Central memory CD8-positive, alpha-beta T cell (primary cell): ENCODE data around the gene ELMO1.

Source experiments
- ATAC-seq: fragments of 150-1000 bp; cut with Tn5 transposase; replicated peaks from 2 replicates; pipeline ENCODE4 v1.10.0; 2022; ENCODE audit warnings: mild to moderate bottlenecking, moderate FRiP score, moderate number of reproducible peaks; ENCODE audit not compliant: poor library complexity, severe bottlenecking; ENCODE audit errors: extremely low read depth
- DNase-seq, 2 donors: peaks; one replicate each; pipeline ENCODE4 v3.0.0; 2021; ENCODE audit warnings: low spot score in 2 of 2
- H3K27ac Mint-ChIP-seq: one replicate; pipeline ENCODE4 v1.8.0; 2022; ENCODE audit warnings: low read depth, mild to moderate bottlenecking, moderate library complexity, mixed read lengths
- H3K27me3 Mint-ChIP-seq: one replicate; pipeline ENCODE4 v1.8.0; 2022; ENCODE audit warnings: mixed read lengths
- H3K36me3 Mint-ChIP-seq: one replicate; pipeline ENCODE4 v1.8.0; 2022; ENCODE audit warnings: mild to moderate bottlenecking, moderate library complexity, mixed read lengths; ENCODE audit not compliant: insufficient read depth
- H3K4me1 Mint-ChIP-seq: one replicate; pipeline ENCODE4 v1.8.0; 2022; ENCODE audit warnings: mixed read lengths
- H3K4me3 Mint-ChIP-seq: one replicate; pipeline ENCODE4 v1.8.0; 2022; ENCODE audit warnings: mild to moderate bottlenecking, moderate library complexity, mixed read lengths
- H3K9me3 Mint-ChIP-seq: one replicate; pipeline ENCODE4 v1.8.0; 2022; ENCODE audit warnings: mixed read lengths

The ELMO1 gene

DNA sequence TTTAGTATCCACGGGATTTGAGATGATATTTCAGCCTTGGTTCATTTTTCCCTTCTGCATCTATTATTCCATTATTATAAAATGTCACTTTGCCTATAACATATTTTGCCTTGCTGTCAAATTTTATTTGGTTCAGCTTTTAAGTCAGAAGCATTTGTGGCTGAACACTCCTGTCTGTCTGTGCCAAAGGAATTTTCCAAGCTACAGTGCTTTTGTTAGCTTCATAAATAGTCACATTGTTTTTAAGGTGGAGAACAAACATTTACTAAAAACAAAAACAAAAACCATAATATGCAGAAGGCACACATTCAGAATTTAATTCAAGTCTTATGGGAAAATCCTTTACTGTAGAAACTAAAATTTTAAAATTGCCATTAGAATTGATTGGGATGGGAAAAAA, 33.8 kb upstream of the ELMO1 start:
- no peak for DNase-seq
- no peaks in the 10 kb centered on the region for H3K36me3 Mint-ChIP-seq
- no peak for ATAC-seq
- peaks cover 75% of the 10 kb centered on the region for H3K27me3 Mint-ChIP-seq
- H3K27ac Mint-ChIP-seq = no peak overlapping the region
- no peaks in the 10 kb centered on the region for H3K9me3 Mint-ChIP-seq
- no peaks in the 10 kb centered on the region for H3K4me1 Mint-ChIP-seq
- no peak overlapping the region for H3K4me3 Mint-ChIP-seq

DNA sequence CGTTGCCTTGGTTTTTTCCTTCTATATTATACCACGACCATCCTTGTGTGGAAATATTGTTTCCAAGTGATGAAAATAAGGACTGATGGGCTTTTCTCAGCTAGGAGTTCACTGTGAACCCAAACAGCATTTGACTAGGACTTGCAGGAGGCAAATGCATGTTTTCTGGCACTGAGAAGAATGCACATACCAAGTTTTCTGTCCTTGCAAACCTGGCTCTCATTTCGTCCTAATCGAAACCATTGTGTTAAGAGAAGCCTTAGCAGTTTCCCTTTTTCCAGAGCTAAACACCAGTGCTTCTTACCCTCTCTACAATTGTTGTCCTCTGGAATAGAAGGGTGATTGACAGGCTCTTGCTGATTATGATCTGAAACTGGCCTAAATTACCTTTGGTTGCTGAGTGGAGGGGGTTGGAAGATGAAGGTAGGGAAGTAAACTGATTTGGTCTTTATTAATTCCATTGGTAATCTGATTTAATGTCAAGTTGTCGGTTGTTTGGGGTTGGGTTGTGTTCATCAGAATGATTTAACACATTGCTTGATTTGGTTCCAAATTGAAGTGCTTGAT, 33.1 kb upstream of the ELMO1 start:
- Mint-ChIP-seq H3K27ac (no peak overlapping the region), H3K27me3 (peaks cover 75% of the 10 kb centered on the region)
- no peak for ATAC-seq

DNA sequence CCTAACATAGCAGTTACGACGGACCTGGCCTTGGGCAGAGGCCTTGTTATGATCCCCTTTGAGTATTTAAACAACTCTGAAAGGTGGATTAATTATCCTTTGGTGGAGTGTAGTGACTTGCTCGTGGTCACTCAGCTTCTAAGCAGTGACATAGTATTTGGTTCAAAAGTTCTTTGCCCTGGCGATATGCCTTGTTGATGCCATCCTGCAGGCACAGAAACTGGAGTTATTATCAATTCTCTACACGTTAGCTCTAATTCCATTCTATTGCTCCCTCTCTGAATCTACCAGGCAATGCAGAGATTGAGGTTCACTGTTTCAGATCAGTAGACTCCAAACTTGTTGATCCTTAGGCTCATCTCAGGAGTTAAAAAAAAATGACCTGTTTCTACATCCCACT, 32.5 kb upstream of the ELMO1 start:
- H3K27ac Mint-ChIP-seq = no peak overlapping the region
- peaks cover 73% of the 10 kb centered on the region for H3K27me3 Mint-ChIP-seq
- DNase-seq (no peak), ATAC-seq (no peak)
- no peaks in the 10 kb centered on the region for H3K9me3 Mint-ChIP-seq
- H3K4me3 Mint-ChIP-seq = no peak overlapping the region
- H3K36me3 Mint-ChIP-seq = no peaks in the 10 kb centered on the region
- no peaks in the 10 kb centered on the region for H3K4me1 Mint-ChIP-seq

More for the DNA sequence above, 33.1 kb upstream of the ELMO1 start:
- Mint-ChIP-seq H3K4me3 (no peak overlapping the region), H3K4me1 (no peaks in the 10 kb centered on the region), H3K36me3 (no peaks in the 10 kb centered on the region), H3K9me3 (no peaks in the 10 kb centered on the region)
- no peak for DNase-seq

DNA sequence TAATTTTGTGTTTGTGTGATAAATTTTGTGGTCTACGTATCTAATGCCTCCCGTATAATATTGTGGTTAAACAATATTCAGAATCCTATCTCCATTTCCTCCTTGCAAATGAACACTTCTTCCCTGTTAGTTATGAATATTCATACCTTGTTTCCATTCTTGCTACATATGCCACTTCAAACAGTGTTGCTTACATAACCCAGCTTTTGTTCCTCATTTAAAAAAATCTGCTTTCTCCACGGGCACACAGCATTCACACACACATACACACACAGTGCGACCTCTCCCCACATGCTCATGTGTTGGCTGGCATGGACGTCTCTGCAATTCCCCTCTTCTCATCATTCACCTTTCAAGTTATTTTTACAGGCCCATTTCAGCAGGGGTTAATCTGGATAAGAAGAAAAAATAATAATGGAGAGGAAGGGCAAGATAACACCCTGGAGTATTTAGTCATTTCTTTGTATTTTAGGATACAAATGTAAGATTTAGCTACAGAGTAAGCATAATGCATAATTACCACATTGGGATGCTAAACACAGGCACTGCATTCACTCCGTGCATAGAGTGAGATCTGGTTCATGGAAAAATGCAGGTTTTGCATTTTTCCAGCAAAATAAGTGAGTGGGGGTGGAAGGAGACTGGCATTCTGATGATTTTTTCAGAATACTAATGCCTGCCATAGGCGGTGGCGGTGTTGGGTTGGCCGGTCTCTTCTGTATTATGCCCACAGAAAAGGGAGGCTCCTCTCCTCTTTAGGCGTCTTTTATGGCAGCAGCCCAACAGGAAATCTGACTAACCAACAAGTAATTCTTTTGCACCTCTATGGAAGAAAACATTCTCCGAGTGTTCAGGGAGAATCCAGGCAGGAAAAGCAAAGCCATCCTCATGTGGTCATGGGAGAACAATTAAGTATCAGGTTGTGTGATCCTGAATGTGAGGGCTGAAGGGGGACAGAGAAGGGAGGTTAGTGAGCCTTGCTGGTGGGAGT, 31.7 kb upstream of the ELMO1 start:
- Mint-ChIP-seq H3K9me3 (no peaks in the 10 kb centered on the region), H3K4me1 (no peaks in the 10 kb centered on the region), H3K36me3 (no peaks in the 10 kb centered on the region), H3K27ac (no peak overlapping the region), H3K4me3 (no peak overlapping the region), H3K27me3 (peaks cover 65% of the 10 kb centered on the region)
- DNase-seq = no peak
- no peak for ATAC-seq

DNA sequence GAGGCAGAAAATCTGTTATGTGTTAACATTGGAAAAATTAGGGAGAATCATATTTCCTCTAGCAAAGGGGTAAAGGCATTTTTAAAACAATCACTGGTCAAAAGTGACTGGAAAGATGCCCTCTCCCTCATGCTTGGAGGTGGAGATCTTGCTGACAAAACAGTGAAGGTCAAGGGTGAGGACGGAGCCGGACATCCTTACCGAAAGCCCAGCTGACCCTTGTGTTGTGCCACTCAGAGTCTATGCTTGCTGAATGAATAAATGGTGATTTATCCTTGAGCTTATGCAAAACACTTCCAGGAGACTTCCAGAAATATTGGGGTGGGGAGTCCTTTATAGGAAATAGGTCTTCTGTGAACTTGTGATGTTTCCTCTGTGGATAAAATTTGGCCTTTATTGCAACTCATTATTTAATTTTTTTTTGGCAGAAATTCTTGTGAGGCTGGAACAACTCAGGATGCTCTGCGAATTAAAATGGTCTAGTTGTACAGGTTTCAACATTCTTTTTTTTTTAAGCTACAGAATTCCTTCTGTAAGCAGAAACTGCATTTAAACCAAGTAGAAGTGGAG, 28.3 kb upstream of the ELMO1 start:
- no peaks in the 10 kb centered on the region for H3K9me3 Mint-ChIP-seq
- no peaks in the 10 kb centered on the region for H3K4me1 Mint-ChIP-seq
- H3K36me3 Mint-ChIP-seq = no peaks in the 10 kb centered on the region
- H3K27me3 Mint-ChIP-seq = peaks cover 54% of the 10 kb centered on the region
- H3K4me3 Mint-ChIP-seq = no peak overlapping the region
- H3K27ac Mint-ChIP-seq = no peak overlapping the region
- ATAC-seq (no peak), DNase-seq (no peak)

DNA sequence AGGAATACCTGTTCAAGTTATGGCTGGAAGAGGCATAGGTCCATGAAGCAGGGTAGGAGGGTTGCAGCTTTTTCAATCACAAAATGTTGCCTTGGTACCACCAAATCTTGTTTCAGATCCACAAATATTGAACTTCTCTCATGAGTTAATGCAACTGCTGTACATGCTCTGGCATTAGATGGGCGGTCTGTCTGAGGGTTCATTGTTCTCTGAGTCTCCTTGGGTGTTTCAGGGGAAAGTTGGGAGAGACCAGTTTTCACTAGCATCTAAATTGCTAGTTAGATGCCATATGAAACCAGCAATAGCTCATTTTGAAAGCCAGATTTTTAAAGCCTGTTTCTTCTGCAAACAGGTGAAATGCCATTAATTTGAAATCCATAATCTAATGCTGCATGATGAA, 27.8 kb upstream of the ELMO1 start:
- H3K36me3 Mint-ChIP-seq = no peaks in the 10 kb centered on the region
- no peak for ATAC-seq
- H3K27me3 Mint-ChIP-seq = peaks cover 49% of the 10 kb centered on the region
- H3K9me3 Mint-ChIP-seq = no peaks in the 10 kb centered on the region
- no peaks in the 10 kb centered on the region for H3K4me1 Mint-ChIP-seq
- no peak overlapping the region for H3K27ac Mint-ChIP-seq
- H3K4me3 Mint-ChIP-seq = no peak overlapping the region
- DNase-seq = no peak

DNA sequence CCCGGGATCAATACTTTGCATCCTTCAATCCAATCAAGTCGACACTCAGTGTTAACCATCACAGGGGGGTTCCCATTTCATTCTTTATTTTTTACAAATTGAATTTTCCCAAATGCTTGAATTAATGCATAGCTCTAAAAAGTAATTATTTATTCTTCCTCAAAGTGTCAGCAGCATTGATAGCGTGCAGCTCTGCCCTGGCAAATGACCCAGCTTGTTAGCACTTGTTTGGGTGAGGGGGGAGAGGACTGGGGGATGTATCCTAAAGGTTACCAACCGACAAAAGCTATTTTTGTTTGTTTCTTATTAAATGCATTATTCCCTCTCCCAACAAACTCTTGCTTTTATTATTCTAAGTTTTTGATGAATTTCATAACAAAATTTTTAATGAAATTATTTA, 27.0 kb upstream of the ELMO1 start:
- ATAC-seq (no peak), DNase-seq (no peak)
- Mint-ChIP-seq H3K9me3 (no peaks in the 10 kb centered on the region), H3K27me3 (peaks cover 42% of the 10 kb centered on the region), H3K4me3 (no peak overlapping the region), H3K4me1 (no peaks in the 10 kb centered on the region), H3K36me3 (no peaks in the 10 kb centered on the region), H3K27ac (no peak overlapping the region)

DNA sequence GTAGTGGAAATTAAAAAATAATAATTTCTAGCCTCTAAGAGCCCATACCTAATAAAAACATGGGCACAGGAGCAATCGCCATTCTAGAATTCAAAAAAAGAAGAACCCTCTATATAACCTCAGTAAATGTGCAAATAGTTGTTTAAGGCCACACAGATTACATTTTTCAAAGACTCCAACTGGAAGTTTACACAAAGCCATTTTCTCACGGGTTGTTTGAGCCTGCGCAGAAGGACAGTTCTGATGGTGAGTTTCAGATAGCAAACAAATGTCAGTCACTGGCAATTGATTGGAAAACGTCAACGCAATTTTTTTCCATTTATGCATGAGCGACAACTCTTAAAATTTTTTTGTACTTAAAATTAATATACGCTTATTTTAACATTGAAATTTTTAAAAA, 23.0 kb upstream of the ELMO1 start:
- no peak for DNase-seq
- peaks cover 32% of the 10 kb centered on the region for H3K27me3 Mint-ChIP-seq
- H3K27ac Mint-ChIP-seq = no peak overlapping the region
- ATAC-seq = no peak
- peaks cover 4% of the 10 kb centered on the region for H3K9me3 Mint-ChIP-seq
- no peaks in the 10 kb centered on the region for H3K36me3 Mint-ChIP-seq
- H3K4me1 Mint-ChIP-seq = no peaks in the 10 kb centered on the region
- H3K4me3 Mint-ChIP-seq = no peak overlapping the region

DNA sequence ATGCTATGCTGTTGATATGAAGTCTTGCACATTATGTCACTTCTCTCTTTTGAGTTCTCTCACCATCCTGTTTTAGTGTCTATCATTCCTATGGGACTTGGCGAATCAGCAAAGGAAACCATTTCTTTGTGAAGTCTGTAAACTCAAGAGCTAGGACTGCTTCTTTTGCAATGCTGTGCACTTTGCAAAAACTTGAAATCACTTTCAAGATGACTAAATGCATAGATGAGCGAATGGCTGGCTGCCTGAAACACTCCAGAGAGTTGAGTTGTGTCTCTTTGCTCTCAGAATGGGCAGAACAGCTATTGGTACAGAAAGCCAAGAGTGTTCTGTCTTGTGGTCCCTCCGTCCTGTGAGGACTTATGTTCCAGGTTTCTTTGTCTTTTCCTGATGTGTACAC, 18.3 kb upstream of the ELMO1 start:
- no peaks in the 10 kb centered on the region for H3K4me1 Mint-ChIP-seq
- no peak overlapping the region for H3K4me3 Mint-ChIP-seq
- no peak for ATAC-seq
- H3K27ac Mint-ChIP-seq = no peak overlapping the region
- DNase-seq = no peak
- H3K9me3 Mint-ChIP-seq = peaks cover 4% of the 10 kb centered on the region
- peaks cover 43% of the 10 kb centered on the region for H3K27me3 Mint-ChIP-seq
- H3K36me3 Mint-ChIP-seq = no peaks in the 10 kb centered on the region

DNA sequence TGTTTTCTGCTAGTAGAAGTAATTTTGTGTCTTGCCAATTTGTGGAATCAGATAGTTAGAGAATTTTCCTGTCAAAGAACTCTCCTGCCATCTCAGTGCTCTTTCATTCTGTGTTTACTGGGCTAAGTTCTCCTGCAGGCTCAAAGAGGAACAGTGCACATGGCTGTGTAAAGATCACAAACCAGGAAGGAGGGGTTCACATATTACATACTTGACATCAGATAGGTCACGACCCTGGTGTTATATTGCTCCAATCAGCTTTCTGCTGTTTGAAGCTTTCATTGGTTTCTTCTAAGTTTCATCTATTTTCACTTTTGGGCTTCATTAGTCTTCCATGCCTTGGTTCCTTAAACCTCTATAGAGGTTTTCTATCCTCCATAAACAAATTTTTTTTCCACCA, 13.5 kb upstream of the ELMO1 start:
- DNase-seq (no peak), ATAC-seq (no peak)
- H3K4me3 Mint-ChIP-seq = no peak overlapping the region
- H3K4me1 Mint-ChIP-seq = no peaks in the 10 kb centered on the region
- no peak overlapping the region for H3K27ac Mint-ChIP-seq
- peaks cover 52% of the 10 kb centered on the region for H3K27me3 Mint-ChIP-seq
- no peaks in the 10 kb centered on the region for H3K9me3 Mint-ChIP-seq
- no peaks in the 10 kb centered on the region for H3K36me3 Mint-ChIP-seq

DNA sequence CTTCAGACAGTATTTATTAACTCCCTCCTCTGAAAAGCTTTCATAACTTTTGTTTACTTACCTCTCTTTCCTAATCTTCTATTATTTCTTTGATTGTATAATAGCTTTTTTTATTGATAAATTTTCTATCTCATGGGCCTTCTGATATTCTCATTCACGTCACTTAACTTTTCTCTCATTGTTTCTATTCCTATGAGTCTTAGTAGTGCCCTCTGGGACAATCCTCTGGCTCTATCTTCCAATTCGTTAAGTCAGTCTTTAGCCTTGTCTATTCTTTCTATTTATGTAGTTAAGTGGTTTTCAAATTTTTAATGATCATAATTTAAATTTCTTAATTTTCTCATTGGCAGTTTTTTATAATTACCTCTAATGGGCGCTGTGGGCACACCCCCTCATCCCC, 6.4 kb upstream of the ELMO1 start:
- Mint-ChIP-seq H3K4me1 (peaks cover under 1% of the 10 kb centered on the region), H3K9me3 (no peaks in the 10 kb centered on the region), H3K27ac (no peak overlapping the region), H3K36me3 (peaks cover 1% of the 10 kb centered on the region), H3K27me3 (peaks cover 17% of the 10 kb centered on the region), H3K4me3 (no peak overlapping the region)
- DNase-seq = no peak
- ATAC-seq = no peak

DNA sequence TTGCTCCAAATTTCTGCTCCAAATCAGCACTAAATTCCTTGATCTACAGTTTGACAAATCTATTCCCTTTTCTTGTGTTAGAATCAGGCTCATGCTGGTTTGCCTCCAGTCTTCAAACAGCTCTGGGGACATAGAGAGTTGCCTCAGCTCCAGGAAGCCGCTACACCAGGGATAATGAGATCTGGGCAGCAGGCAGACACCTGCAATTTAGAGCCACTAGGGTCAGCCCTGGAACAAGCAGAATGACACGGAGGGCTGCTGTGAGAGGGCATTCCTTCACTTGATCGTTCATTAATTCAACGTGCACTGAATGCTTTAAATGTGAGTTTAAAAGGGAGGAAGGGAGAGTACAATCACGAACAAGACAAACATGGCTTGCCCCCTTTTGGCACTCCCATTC, 3.7 kb upstream of the ELMO1 start:
- Mint-ChIP-seq H3K27ac (no peak overlapping the region), H3K9me3 (no peaks in the 10 kb centered on the region), H3K36me3 (peaks cover 16% of the 10 kb centered on the region), H3K4me3 (no peak overlapping the region), H3K4me1 (peaks cover 21% of the 10 kb centered on the region), H3K27me3 (no peaks in the 10 kb centered on the region)
- ATAC-seq = no peak
- no peak for DNase-seq

DNA sequence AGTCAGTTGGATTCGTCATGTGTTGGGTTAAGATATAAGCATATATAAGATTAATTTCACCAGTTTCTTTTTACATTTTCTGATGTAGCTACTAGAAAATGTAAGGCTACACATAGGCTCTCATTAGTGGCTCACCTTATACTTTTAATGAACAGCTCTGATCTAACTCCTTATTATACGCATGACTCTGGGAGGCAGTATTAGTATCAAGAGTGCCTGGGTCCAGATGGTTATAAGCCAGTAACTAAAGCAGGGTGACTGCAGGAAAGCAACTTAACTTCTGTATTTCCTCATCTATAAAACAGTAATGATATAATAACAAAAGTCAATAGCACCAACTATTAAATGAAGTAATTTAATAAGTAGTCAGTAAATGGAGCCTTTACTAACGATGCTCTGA, 1.4 kb upstream of the ELMO1 start:
- Mint-ChIP-seq H3K27me3 (no peaks in the 10 kb centered on the region), H3K27ac (peak overlapping the region; percentile 97), H3K4me1 (peaks cover 39% of the 10 kb centered on the region), H3K4me3 (peak overlapping the region; percentile 96), H3K9me3 (no peaks in the 10 kb centered on the region), H3K36me3 (peaks cover 23% of the 10 kb centered on the region)
- ATAC-seq = no peak
- DNase-seq = no peak
